ENCODE measurements around the gene FAM168A. TPM values are rescaled to one million over a fixed set of nuclear protein-coding genes. Genes with fewer than 3 reads are reported as not detected.

The FAM168A gene
- total RNA-seq, 4 donors from 2014 or later, result 31.1 to 50.8 (median 41.1) TPM

GRCh38 chr11:73374151-73374550 is 223.8 kb downstream of the FAM168A start:
- TF ChIP-seq EP300 (IDR thresholded peaks at IDR 0.05), result no peak
- TF ChIP-seq, protein P1, sequence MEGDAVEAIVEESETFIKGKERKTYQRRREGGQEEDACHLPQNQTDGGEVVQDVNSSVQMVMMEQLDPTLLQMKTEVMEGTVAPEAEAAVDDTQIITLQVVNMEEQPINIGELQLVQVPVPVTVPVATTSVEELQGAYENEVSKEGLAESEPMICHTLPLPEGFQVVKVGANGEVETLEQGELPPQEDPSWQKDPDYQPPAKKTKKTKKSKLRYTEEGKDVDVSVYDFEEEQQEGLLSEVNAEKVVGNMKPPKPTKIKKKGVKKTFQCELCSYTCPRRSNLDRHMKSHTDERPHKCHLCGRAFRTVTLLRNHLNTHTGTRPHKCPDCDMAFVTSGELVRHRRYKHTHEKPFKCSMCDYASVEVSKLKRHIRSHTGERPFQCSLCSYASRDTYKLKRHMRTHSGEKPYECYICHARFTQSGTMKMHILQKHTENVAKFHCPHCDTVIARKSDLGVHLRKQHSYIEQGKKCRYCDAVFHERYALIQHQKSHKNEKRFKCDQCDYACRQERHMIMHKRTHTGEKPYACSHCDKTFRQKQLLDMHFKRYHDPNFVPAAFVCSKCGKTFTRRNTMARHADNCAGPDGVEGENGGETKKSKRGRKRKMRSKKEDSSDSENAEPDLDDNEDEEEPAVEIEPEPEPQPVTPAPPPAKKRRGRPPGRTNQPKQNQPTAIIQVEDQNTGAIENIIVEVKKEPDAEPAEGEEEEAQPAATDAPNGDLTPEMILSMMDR (IDR thresholded peaks at IDR 0.05), result no peak
- H3K27me3 ChIP-seq, result no peaks in the 10 kb centered on the region
- H3K4me3 ChIP-seq, result no peak overlapping the region
- intact Hi-C loops (cut with DNase I), result no loop called here
- 94% methylated on average over 4 of the region's 4 CpGs for WGBS
- no peaks in the 10 kb centered on the region for H3K9me3 ChIP-seq
- H3K27ac ChIP-seq (replicated peaks in 1 of 4), result no peak overlapping the region
- no peak for DNase-seq (ENCODE audit: extremely low spot score)
- peaks cover 17 to 32% (median 29%) of the 10 kb centered on the region in 4 donors for H3K4me1 ChIP-seq
- peaks cover 0 to 3% (median under 1%) of the 10 kb centered on the region in 4 donors for H3K36me3 ChIP-seq

DNA sequence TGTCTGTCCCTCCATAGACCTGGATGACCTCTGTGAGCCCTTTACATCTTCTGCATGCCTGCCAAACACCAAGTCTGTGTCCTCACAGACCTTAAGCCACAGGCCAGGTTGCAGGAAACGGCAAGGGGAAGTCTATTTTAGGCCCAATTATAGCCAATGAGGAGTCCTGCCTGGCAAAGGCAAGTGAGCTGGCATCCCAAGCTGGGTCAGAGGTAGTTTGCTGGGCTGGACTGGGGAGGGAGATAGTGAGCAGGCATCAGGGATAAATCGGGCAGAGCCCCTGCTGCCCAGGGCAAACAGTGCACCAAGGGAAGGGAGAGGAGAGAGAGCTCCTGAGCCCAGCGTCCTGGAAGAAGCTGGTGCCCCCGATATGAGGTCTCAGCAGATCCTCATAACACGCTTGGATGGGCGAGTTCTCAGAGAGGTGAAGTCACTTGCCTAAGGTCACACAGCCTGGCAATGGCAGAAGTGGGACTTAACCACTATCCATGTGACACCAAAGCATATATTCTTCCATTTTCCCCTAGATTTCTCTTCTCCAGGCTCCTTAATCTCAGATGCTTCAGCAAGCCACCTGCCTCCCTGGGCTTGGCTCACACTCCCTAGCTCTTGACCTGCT is 225.4 kb downstream of the FAM168A start:
- peak overlapping the region; percentile 21 to 57 (median 44) for H3K27ac ChIP-seq (replicated peaks in 1 of 4)
- WGBS, result 27% methylated on average over 2 of the region's 6 CpGs
- intact Hi-C loops (cut with DNase I), result no loop called here
- peaks cover 17 to 28% (median 26%) of the 10 kb centered on the region in 4 donors for H3K4me1 ChIP-seq
- TF ChIP-seq POLR2AphosphoS5 (IDR thresholded peaks at IDR 0.05) (peak in 1 of 2 donors; percentile 20), POLR2A (IDR thresholded peaks at IDR 0.05; ENCODE audit: low read depth) (no peak)
- TF ChIP-seq, protein P1 (IDR thresholded peaks at IDR 0.05), result peak in 1 of 3 experiments; percentile 11
- H3K4me3 ChIP-seq, result no peak overlapping the region
- peaks cover 4 to 19% (median 17%) of the 10 kb centered on the region in 4 donors for H3K36me3 ChIP-seq
- DNase-seq (ENCODE audit: extremely low spot score), result no peak
- H3K9me3 ChIP-seq, result no peaks in the 10 kb centered on the region
- H3K27me3 ChIP-seq, result no peaks in the 10 kb centered on the region

DNA sequence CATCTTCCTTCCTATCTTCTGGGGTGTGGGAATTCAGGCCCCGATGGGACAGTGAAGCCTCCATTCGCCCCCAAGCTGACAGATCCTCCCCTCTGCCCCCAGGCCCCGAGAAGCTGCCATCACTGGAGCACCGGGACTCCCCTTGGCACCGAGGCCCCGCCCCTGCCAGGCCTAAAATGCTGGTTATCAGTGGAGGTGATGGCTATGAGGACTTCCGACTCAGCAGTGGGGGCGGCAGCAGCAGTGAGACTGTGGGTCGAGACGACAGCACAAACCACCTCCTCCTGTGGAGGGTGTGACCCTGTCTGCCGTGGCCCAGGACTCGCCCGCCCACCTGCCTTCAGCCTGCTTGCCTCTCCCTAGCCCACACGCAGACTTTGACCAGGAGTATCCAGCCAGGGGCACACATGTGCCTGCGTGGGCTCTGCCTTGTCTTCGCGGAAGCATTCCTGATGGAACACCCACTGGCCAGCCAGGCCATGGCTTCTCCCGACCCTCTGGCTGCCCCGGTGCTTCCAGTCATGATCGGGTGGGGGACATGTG is 230.4 kb downstream of the FAM168A start:
- intact Hi-C loops (cut with DNase I), result no loop called here
- WGBS, result 76% methylated on average over 16 of the region's 20 CpGs
- H3K9me3 ChIP-seq, result no peaks in the 10 kb centered on the region
- H3K27me3 ChIP-seq, result no peaks in the 10 kb centered on the region
- H3K4me1 ChIP-seq, result peaks cover 2 to 6% (median 4%) of the 10 kb centered on the region in 4 donors
- DNase-seq (ENCODE audit: extremely low spot score), result no peak
- H3K27ac ChIP-seq (replicated peaks in 1 of 4), result peak overlapping the region in 1 of 4 donors; percentile 5
- TF ChIP-seq POLR2A (IDR thresholded peaks at IDR 0.05; ENCODE audit: low read depth), result no peak
- no peak for TF ChIP-seq EP300 (IDR thresholded peaks at IDR 0.05)
- TF ChIP-seq POLR2AphosphoS5 (IDR thresholded peaks at IDR 0.05), result no peak
- TF ChIP-seq, protein P1 (IDR thresholded peaks at IDR 0.05), result no peak
- H3K36me3 ChIP-seq, result peaks cover 31 to 68% (median 63%) of the 10 kb centered on the region in 4 donors
- no peak overlapping the region for H3K4me3 ChIP-seq

GRCh38 chr11:73366953-73367352 is 231.0 kb downstream of the FAM168A start:
- peaks cover 0 to 6% (median 0%) of the 10 kb centered on the region in 4 donors for H3K4me1 ChIP-seq
- no peak overlapping the region for H3K4me3 ChIP-seq
- WGBS, result 73% methylated on average over 6 of the region's 6 CpGs
- no peaks in the 10 kb centered on the region for H3K27me3 ChIP-seq
- intact Hi-C loops (cut with DNase I), result no loop called here
- H3K36me3 ChIP-seq, result peaks cover 35 to 74% (median 69%) of the 10 kb centered on the region in 4 donors
- no peak for DNase-seq (ENCODE audit: extremely low spot score)
- H3K27ac ChIP-seq (replicated peaks in 1 of 4), result no peak overlapping the region
- TF ChIP-seq POLR2A (IDR thresholded peaks at IDR 0.05; ENCODE audit: low read depth) (no peak), EP300 (IDR thresholded peaks at IDR 0.05) (no peak), POLR2AphosphoS5 (IDR thresholded peaks at IDR 0.05) (no peak)
- TF ChIP-seq, protein P1 (IDR thresholded peaks at IDR 0.05), result no peak
- no peaks in the 10 kb centered on the region for H3K9me3 ChIP-seq

All from esophagus muscularis mucosa (tissue), 4 donors.